Adrenal gland (tissue), 12 donors: ENCODE measurements around the gene PTPRD. TPM values are rescaled to one million over a fixed set of nuclear protein-coding genes. Genes with fewer than 3 reads are reported as not detected.

Experiments used
- DNase-seq, 7 donors: peaks; one replicate each; pipeline ENCODE4 v3.0.0-alpha.2; 2019 to 2020
- H3K27ac ChIP-seq, 5 donors: fragments of 200-600 bp; sonication (generic) in 4 of 5; 1 replicate in 3 of 5; 2 replicates in 2 of 5; pipeline versions ENCODE4 v1.5.1 to v1.8.0; 2016 to 2020; ENCODE audit warnings: mild to moderate bottlenecking in 1 of 5
- H3K27me3 ChIP-seq: fragments of 200-600 bp; 2 replicates; pipeline ENCODE4 v1.8.0; 2021
- H3K36me3 ChIP-seq, 2 donors: fragments of 200-600 bp; replicated peaks in 1 of 2; 1 replicate in 1 of 2; 2 replicates in 1 of 2; pipeline versions ENCODE4 v1.5.1 to v1.8.0; 2018 to 2022
- H3K4me1 ChIP-seq, 2 donors: fragments of 200-600 bp; replicated peaks in 1 of 2; 1 replicate in 1 of 2; 2 replicates in 1 of 2; pipeline versions ENCODE4 v1.5.1 to v1.8.0; 2018 to 2021
- H3K4me3 ChIP-seq, 4 donors: fragments of 200-600 bp; sonication (generic) in 3 of 4; one replicate each; pipeline ENCODE4 v1.5.1; 2016 to 2018
- H3K9me3 ChIP-seq, 3 donors: fragments of 200-600 bp; sonication (generic) in 1 of 3; replicated peaks in 1 of 3; 1 replicate in 2 of 3; 2 replicates in 1 of 3; pipeline versions ENCODE4 v1.5.1 to v1.8.0; 2016 to 2021
- POLR2A ChIP-seq, 2 donors: fragments of 450-650 bp; IDR thresholded peaks; one replicate each; pipeline ENCODE4 v1.6.1; 2017; ENCODE audit warnings: antibody characterized with exemption in 2 of 2, mild to moderate bottlenecking in 2 of 2, moderate library complexity in 1 of 2
- WGBS, 4 donors: extraction: QIAGEN DNeasy Blood & Tissue Kit in 2 of 4; methylation state at CpG; one replicate each; pipeline versions ENCODE4 v1.1.5 to v1.1.7; 2013 to 2017; 5-methylcytosine and 5-hydroxymethylcytosine counted together
- intact Hi-C, 2 donors: fragments of 100-400 bp; cut with DNase I; formaldehyde crosslinking; loops; one replicate each; pipeline versions ENCODE4 v1.14.1 to v1.15.0; 2022 to 2023
- polyA plus RNA-seq, 3 donors: library from polyadenylated mRNA; stranded (reverse); fragments of 200-250 nt in 2 of 3; fragments of 350-450 nt in 1 of 3; fragmentation: Illumina TruSeq in 1 of 3; extraction: RNeasy Lipid Tissue Mini Kit (QIAGEN cat#74804) in 1 of 3; gene quantifications; one replicate each; pipeline ENCODE4 v1.2.3, GENCODE V29; 2013 to 2014
- total RNA-seq, 9 donors: library from RNA; depleted of rRNA in 4 of 9; stranded (reverse); fragments of >200 nt in 4 of 9; fragments of 120-200 nt in 1 of 9; fragmentation: NEBNext Ultra II Directional in 1 of 9; extraction: Animal tissue kit (Norgen Biotek cat#: 25700) in 1 of 9; gene quantifications; one replicate each; pipeline versions ENCODE4 v1.1.0 to v1.2.4, GENCODE V29; 2013 to 2023
- TF ChIP-seq, protein P1 (sequence below), 6 experiments: fragments of 450-650 bp in 4 of 6; fragments of 200-600 bp in 2 of 6; sonication (generic) in 1 of 6; IDR thresholded peaks; 1 replicate in 5 of 6; 2 replicates in 1 of 6; pipeline versions ENCODE4 v1.5.1 to v1.8.0; 2016 to 2021; ENCODE audit warnings: antibody characterized with exemption in 6 of 6, mild to moderate bottlenecking in 2 of 6, moderate library complexity in 1 of 6
- donor health status: healthy with polysubstance abuse.
- donor health status: Bipolar disorder and iron deficiency.
- donor health status: DM: yes; HTN: yes; CAD: no.
- donor health status: DM: no; HTN: no; CAD: no.
- donor health status: DM: no; HTN: no; CAD: no.
- donor health status: DM: yes; HTN: yes; CAD: no.

The PTPRD gene
- total and polyA plus RNA-seq, 12 donors, result 0.61 to 71.2 (median 4.5) TPM

DNA sequence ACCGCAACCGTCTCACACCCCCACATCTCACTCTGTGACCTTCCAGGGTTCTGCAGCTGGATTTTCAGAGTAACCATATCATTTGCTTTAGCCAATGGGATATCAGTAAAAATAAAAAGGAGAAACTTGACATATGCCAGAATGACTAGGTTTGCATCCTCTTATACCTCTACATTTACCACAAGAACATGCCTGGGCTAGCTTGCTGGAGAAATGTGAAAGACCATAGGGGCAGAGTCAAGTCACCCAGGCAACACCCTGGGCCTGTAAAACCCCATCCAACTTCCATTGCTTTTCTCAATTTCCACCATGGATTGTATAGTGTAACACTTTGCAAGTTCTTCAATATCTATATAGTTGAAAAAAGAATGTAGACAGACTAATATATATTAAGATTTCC, 731.1 kb downstream of the PTPRD start:
- Histone ChIP-seq H3K36me3 (no peaks in the 10 kb centered on the region), H3K27me3 (no peaks in the 10 kb centered on the region), H3K4me3 (no peak overlapping the region), H3K27ac (no peak overlapping the region), H3K4me1 (no peaks in the 10 kb centered on the region), H3K9me3 (no peaks in the 10 kb centered on the region)
- TF ChIP-seq POLR2A (IDR thresholded peaks at IDR 0.05), result no peak
- TF ChIP-seq, protein P1, sequence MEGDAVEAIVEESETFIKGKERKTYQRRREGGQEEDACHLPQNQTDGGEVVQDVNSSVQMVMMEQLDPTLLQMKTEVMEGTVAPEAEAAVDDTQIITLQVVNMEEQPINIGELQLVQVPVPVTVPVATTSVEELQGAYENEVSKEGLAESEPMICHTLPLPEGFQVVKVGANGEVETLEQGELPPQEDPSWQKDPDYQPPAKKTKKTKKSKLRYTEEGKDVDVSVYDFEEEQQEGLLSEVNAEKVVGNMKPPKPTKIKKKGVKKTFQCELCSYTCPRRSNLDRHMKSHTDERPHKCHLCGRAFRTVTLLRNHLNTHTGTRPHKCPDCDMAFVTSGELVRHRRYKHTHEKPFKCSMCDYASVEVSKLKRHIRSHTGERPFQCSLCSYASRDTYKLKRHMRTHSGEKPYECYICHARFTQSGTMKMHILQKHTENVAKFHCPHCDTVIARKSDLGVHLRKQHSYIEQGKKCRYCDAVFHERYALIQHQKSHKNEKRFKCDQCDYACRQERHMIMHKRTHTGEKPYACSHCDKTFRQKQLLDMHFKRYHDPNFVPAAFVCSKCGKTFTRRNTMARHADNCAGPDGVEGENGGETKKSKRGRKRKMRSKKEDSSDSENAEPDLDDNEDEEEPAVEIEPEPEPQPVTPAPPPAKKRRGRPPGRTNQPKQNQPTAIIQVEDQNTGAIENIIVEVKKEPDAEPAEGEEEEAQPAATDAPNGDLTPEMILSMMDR (IDR thresholded peaks at IDR 0.05), result no peak
- WGBS, 4 donors, result 82 to 100% (median 92%) methylated on average over 2 of the region's 2 CpGs
- intact Hi-C loops, result no loop called here
- no peak for DNase-seq

DNA sequence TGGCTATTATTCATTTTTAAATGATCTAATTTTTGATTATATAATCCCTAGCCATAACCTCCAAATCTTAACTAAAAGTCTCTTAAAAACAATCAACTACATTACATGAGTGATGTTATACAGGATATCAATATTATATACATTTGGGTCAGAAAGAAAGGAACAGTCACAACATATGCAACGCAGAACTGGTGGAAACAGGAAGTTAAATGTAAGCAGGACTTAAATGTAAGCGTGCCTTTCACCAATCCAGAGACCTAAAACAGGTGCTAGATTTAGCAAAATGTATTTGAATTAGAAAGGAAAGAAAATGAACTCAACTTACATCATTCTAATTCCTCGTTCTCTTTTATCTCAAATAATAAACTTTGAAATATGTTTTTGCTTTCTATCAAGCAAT, 738.5 kb downstream of the PTPRD start:
- intact Hi-C loops, result no loop called here
- no peaks in the 10 kb centered on the region for H3K9me3 ChIP-seq
- no peaks in the 10 kb centered on the region for H3K4me1 ChIP-seq
- no peak overlapping the region for H3K4me3 ChIP-seq
- no peak for DNase-seq
- H3K27me3 ChIP-seq, result no peaks in the 10 kb centered on the region
- no peaks in the 10 kb centered on the region for H3K36me3 ChIP-seq
- no peak for TF ChIP-seq POLR2A (IDR thresholded peaks at IDR 0.05)
- TF ChIP-seq, protein P1 (IDR thresholded peaks at IDR 0.05), result no peak
- 49 to 56% (median 52%) methylated on average over 3 of the region's 3 CpGs for WGBS, 4 donors
- H3K27ac ChIP-seq, result no peak overlapping the region

DNA sequence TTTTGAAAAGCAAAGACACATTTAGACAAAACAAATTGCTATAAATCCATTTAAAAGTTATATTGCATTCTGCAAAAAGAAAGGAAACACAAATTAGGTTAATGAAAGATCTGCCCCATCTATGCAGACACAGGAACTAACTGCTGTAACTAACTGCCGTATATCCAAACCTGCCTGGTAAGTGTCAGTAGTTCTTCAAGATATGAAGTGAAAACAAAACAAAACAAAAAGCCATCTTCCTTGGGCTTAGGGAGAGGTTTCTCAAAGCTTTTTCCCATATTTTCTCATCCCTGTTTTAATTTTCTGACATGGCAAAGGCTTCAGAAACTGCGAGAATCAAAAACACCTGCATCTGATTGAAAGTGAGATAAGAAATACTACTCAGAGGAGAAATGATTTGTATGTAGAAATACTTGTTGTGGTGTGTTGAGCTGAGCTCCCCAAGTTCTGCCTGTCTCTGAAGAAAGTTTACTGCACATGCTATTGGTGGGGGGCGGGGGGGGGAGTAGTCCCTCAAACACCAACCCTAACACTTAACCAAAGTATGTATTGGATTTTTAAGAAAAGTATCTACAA, 750.5 kb downstream of the PTPRD start:
- Histone ChIP-seq H3K4me3 (no peak overlapping the region), H3K36me3 (no peaks in the 10 kb centered on the region), H3K27ac (no peak overlapping the region), H3K4me1 (no peaks in the 10 kb centered on the region), H3K9me3 (no peaks in the 10 kb centered on the region), H3K27me3 (no peaks in the 10 kb centered on the region)
- 31 to 49% (median 39%) methylated on average over 3 of the region's 3 CpGs for WGBS, 4 donors
- intact Hi-C loops, result no loop called here
- no peak for DNase-seq
- TF ChIP-seq POLR2A (IDR thresholded peaks at IDR 0.05), result no peak
- TF ChIP-seq, protein P1 (IDR thresholded peaks at IDR 0.05), result no peak

DNA sequence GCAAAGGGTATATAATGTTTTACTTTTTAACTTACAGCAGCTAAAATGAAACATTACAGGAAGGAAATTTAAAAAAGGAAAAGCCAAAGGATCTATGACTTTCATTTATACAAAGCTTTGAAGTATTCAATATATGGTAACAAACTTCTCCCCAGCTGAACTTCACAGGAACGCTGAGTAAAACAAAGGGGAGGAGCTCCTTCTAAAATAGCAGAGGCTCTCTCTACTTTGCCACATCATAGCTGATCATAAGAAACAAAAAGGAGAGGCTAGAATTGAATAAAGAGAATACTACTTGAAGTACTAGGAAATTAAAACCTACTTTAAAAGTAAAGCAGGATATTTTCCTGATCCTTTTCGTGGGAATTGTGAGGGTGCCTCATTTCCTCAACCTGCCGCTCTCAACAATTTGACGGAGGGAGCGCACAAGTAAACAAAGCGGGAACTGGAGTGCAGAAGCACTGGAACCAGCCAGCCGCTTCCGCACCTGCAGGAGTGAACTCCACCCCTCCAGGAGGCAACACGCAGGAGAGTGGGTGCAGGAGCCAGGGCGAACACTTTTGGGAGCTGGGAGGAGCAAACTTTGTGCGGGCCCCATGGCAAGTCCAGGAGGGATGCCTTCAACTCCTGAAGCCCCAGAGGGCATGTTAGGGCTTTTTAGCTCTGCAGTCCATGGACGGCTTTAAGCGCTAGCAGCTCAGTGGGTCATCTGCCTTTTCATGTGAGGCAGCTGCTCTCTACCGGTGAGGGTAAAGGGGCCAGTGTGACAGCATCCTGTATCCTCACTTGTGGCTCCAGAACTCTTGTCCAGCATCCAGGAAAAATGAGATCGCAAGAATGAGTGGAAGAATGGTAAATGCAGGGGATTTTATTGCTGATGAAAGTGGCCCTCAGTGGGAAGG, 757.4 kb downstream of the PTPRD start:
- intact Hi-C loops, result no loop called here
- DNase-seq, result no peak
- H3K9me3 ChIP-seq, result no peaks in the 10 kb centered on the region
- 58 to 76% (median 61%) methylated on average over 11 to 15 of the region's 15 CpGs for WGBS, 4 donors
- no peak overlapping the region for H3K27ac ChIP-seq
- H3K27me3 ChIP-seq, result no peaks in the 10 kb centered on the region
- H3K4me1 ChIP-seq, result no peaks in the 10 kb centered on the region
- H3K4me3 ChIP-seq, result no peak overlapping the region
- TF ChIP-seq, protein P1 (IDR thresholded peaks at IDR 0.05), result no peak
- TF ChIP-seq POLR2A (IDR thresholded peaks at IDR 0.05), result no peak
- H3K36me3 ChIP-seq, result no peaks in the 10 kb centered on the region
